HepG2 (cell line): ENCODE data around the gene AGRN. TPM values are rescaled to one million over a fixed set of nuclear protein-coding genes. Genes with fewer than 3 reads are reported as not detected.

ENCODE experiments used
- ATAC-seq: fragments of 200-7000 bp; cut with Tn5 transposase; 3 replicates; pipeline ENCODE4 v1.9.1; 2020; ENCODE audit warnings: mild to moderate bottlenecking, moderate library complexity
- BruUV-seq: library from RNA; stranded (reverse); fragments of 400-500 nt; replicated peaks from 2 replicates; lab custom pipeline; 2021; lab: Mats Ljungman, UMichigan
- CTCF ChIA-PET: fragments of 300-600 bp; formaldehyde crosslinking; extraction: SDS; loops from one replicate; lab custom pipeline; 2021; ENCODE audit warnings: low total read pairs, inconsistent platforms, low intra/inter-chr PET ratio; lab: Yijun Ruan, JAX
- POLR2A ChIA-PET: fragments of 350-600 bp; sonication (Branson Sonifier 250); formaldehyde crosslinking; loops from one replicate; lab custom pipeline; 2020; ENCODE audit warnings: antibody characterized with exemption, inconsistent platforms; lab: Yijun Ruan, JAX
- DNase-seq: peaks from one replicate; pipeline ENCODE4 v3.0.0-alpha.2; 2015; ENCODE audit warnings: low spot score
- FAIRE-seq: peaks from 3 replicates; lab custom pipeline; 2011; peaks lifted over from hg19 to GRCh38; lab: Jason Lieb, UNC
- H2AFZ ChIP-seq: one replicate; pipeline ENCODE4 v1.6.1; 2011; ENCODE audit warnings: low read length, inconsistent platforms
- H3K27ac ChIP-seq: fragments of 300-600 bp; 3 replicates; pipeline ENCODE4 v1.8.0; 2011; ENCODE audit warnings: mixed run types, mild to moderate bottlenecking, mixed read lengths, low read length, inconsistent platforms; ENCODE audit not compliant: insufficient read depth; ENCODE audit errors: extremely low read length
- H3K27me3 ChIP-seq, 2 experiments: fragments of 200-600 bp in 1 of 2; 2 replicates in 1 of 2; 3 replicates in 1 of 2; pipeline versions ENCODE4 v1.6.0 to v1.8.0; 2011; ENCODE audit warnings: low read length in 2 of 2, mild to moderate bottlenecking in 2 of 2, moderate library complexity in 2 of 2, inconsistent platforms in 1 of 2; ENCODE audit not compliant: insufficient read depth in 2 of 2, control insufficient read depth in 1 of 2
- H3K36me3 ChIP-seq, 2 experiments: fragments of 200-600 bp in 1 of 2; replicated peaks in 1 of 2; 2 replicates in 1 of 2; 3 replicates in 1 of 2; pipeline versions ENCODE4 v1.5.1 to v1.8.0; 2011; ENCODE audit warnings: low read length in 2 of 2, inconsistent platforms in 1 of 2; ENCODE audit not compliant: insufficient read depth in 2 of 2, control insufficient read depth in 1 of 2
- H3K4me1 ChIP-seq: 2 replicates; pipeline ENCODE4 v1.5.1; 2012; ENCODE audit warnings: low read length, inconsistent platforms; ENCODE audit not compliant: insufficient read depth
- H3K4me2 ChIP-seq: 2 replicates; pipeline ENCODE4 v1.6.0; 2011; ENCODE audit warnings: low read depth, low read length, inconsistent platforms
- H3K4me3 ChIP-seq, 3 experiments: fragments of 200-600 bp in 1 of 3; sonication (generic), shearing (Covaris generic) in 1 of 3; replicated peaks in 1 of 3; 2 replicates each; pipeline ENCODE4 v1.5.1; 2011 to 2016; ENCODE audit warnings: low read length in 3 of 3, inconsistent platforms in 2 of 3, low read depth in 2 of 3, mild to moderate bottlenecking in 2 of 3, control low read depth in 1 of 3, mixed read lengths in 1 of 3; ENCODE audit not compliant: insufficient read depth in 1 of 3
- H3K79me2 ChIP-seq: one replicate; pipeline ENCODE4 v1.6.1; 2011; ENCODE audit warnings: low read length, inconsistent platforms; ENCODE audit not compliant: insufficient read depth
- H3K9ac ChIP-seq: 2 replicates; pipeline ENCODE4 v1.6.0; 2011; ENCODE audit warnings: mild to moderate bottlenecking, low read depth, low read length, inconsistent platforms; ENCODE audit not compliant: insufficient read depth
- H3K9me3 ChIP-seq: 2 replicates; pipeline ENCODE4 v1.5.1; 2012; ENCODE audit warnings: mild to moderate bottlenecking, low read length
- H4K20me1 ChIP-seq: 2 replicates; pipeline ENCODE4 v1.6.0; 2011; ENCODE audit warnings: inconsistent platforms, mild to moderate bottlenecking, low read length, moderate library complexity; ENCODE audit not compliant: insufficient read depth
- ATF1 ChIP-seq: IDR thresholded peaks from 2 replicates; pipeline ENCODE4 v1.6.1; 2016; ENCODE audit warnings: mild to moderate bottlenecking, control low read depth
- FOXC1 ChIP-seq: sonication (generic); formaldehyde crosslinking; IDR thresholded peaks from 2 replicates; pipeline ENCODE4 v1.8.0; 2022; ENCODE audit warnings: mild to moderate bottlenecking, missing genetic modification reagents, borderline replicate concordance
- HES4 ChIP-seq: sonication (generic); formaldehyde crosslinking; IDR thresholded peaks from 2 replicates; pipeline ENCODE4 v1.9.0; 2021; ENCODE audit warnings: mild to moderate bottlenecking, missing genetic modification reagents, borderline replicate concordance
- MAF1 ChIP-seq: sonication (generic); formaldehyde crosslinking; IDR thresholded peaks from 2 replicates; pipeline ENCODE4 v1.5.0; 2020; ENCODE audit warnings: missing genetic modification reagents, borderline replicate concordance
- MLLT10 ChIP-seq: sonication (generic); formaldehyde crosslinking; IDR thresholded peaks from 2 replicates; pipeline ENCODE4 v1.4.0; 2020; ENCODE audit warnings: missing genetic modification reagents
- MTA3 ChIP-seq: sonication (generic); formaldehyde crosslinking; IDR thresholded peaks from 2 replicates; pipeline ENCODE4 v1.4.0; 2020; ENCODE audit warnings: missing genetic modification reagents
- PAX8 ChIP-seq: sonication (generic); formaldehyde crosslinking; IDR thresholded peaks from 2 replicates; pipeline ENCODE4 v1.8.0; 2022; ENCODE audit warnings: mild to moderate bottlenecking, missing genetic modification reagents, borderline replicate concordance
- POGZ ChIP-seq: sonication (generic); formaldehyde crosslinking; IDR thresholded peaks from 2 replicates; pipeline ENCODE4 v1.4.0; 2020; ENCODE audit warnings: mild to moderate bottlenecking, missing genetic modification reagents
- RORA ChIP-seq: sonication (generic); formaldehyde crosslinking; IDR thresholded peaks from 2 replicates; pipeline ENCODE4 v1.5.0; 2020; ENCODE audit warnings: mild to moderate bottlenecking, missing genetic modification reagents, moderate library complexity
- RXRB ChIP-seq: IDR thresholded peaks from 2 replicates; pipeline ENCODE4 v1.6.1; 2016; ENCODE audit warnings: borderline replicate concordance, missing genetic modification reagents, missing compliant biosample characterization
- SAP130 ChIP-seq: IDR thresholded peaks from 2 replicates; pipeline ENCODE4 v1.6.1; 2016; ENCODE audit warnings: low read depth
- SIX4 ChIP-seq: sonication (generic); formaldehyde crosslinking; IDR thresholded peaks from 2 replicates; pipeline ENCODE4 v1.4.0; 2020; ENCODE audit warnings: missing genetic modification reagents
- ZNF121 ChIP-seq: sonication (generic); formaldehyde crosslinking; IDR thresholded peaks from 2 replicates; pipeline ENCODE4 v1.5.0; 2020; ENCODE audit warnings: mild to moderate bottlenecking, missing genetic modification reagents
- ZNF230 ChIP-seq: sonication (generic); formaldehyde crosslinking; IDR thresholded peaks from 2 replicates; pipeline ENCODE4 v1.4.0; 2020; ENCODE audit warnings: mild to moderate bottlenecking, missing genetic modification reagents
- ZNF703 ChIP-seq: sonication (generic); formaldehyde crosslinking; IDR thresholded peaks from 2 replicates; pipeline ENCODE4 v1.5.1; 2020; ENCODE audit warnings: missing genetic modification reagents, mild to moderate bottlenecking, moderate library complexity, borderline replicate concordance
- ZNF761 ChIP-seq: sonication (generic); formaldehyde crosslinking; conservative IDR thresholded peaks from 2 replicates; pipeline ENCODE4 v1.4.0; 2020; ENCODE audit warnings: mild to moderate bottlenecking, missing genetic modification reagents
- WGBS: methylation state at CpG from one replicate; pipeline ENCODE4 v1.1.6; 2017; ENCODE audit warnings: low lambda C conversion rate; 5-methylcytosine and 5-hydroxymethylcytosine counted together
- in situ Hi-C: cut with HindIII; loops from 2 replicates; pipeline ENCODE4 v1.10.0; 2017; ENCODE audit warnings: low pct_unique_long_range_greater_than_20kb; ENCODE audit not compliant: extremely low pct_ligation_motif_present
- intact Hi-C: fragments of 100-400 bp; cut with micrococcal nuclease; formaldehyde crosslinking; loops from one replicate; pipeline ENCODE4 v1.10.0; 2022; ENCODE audit not compliant: unreplicated experiment
- polyA plus RNA-seq, 8 experiments: library from polyadenylated mRNA; depleted of rRNA in 3 of 8; stranded (reverse) in 7 of 8; unstranded in 1 of 8; fragments of >200 nt; fragmentation: Illumina TruSeq in 4 of 8; extraction: Trizol in 4 of 8; gene quantifications; 2 replicates each; pipeline versions ENCODE4 v1.2.1 to v1.2.3, GENCODE V29; 2011 to 2016; ENCODE audit warnings: low read depth in 4 of 8, missing spikeins in 1 of 8, mixed read lengths in 1 of 8; ENCODE audit not compliant: insufficient read depth in 1 of 8
- total RNA-seq, 5 experiments: library from RNA; depleted of rRNA; stranded (reverse); fragments of >200 nt; fragmentation: Illumina TruSeq; extraction: Trizol; gene quantifications; 2 replicates each; pipeline ENCODE4 v1.2.3, GENCODE V29; 2016; ENCODE audit warnings: low read depth in 1 of 5

AGRN gene
- total and polyA plus RNA-seq, 2 of the 13 experiments (the other 11 are each of a cell fraction or from before 2014, with no cell fraction given), result 29.8 to 65.2 TPM

GRCh38 chr1:1085171-1085841 is 65.4 kb downstream of the AGRN start:
- ChIA-PET CTCF (no interaction called here), POLR2A (no interaction called here)
- FAIRE-seq (no peak), ATAC-seq (no peak), DNase-seq (no peak)
- WGBS, result 88% methylated on average over 3 of the region's 30 CpGs
- Histone ChIP-seq H3K36me3 (no peaks in the 10 kb centered on the region), H3K27me3 (no peaks in the 10 kb centered on the region), H3K9me3 (no peaks in the 10 kb centered on the region), H3K9ac (no peak overlapping the region), H2AFZ (no peak overlapping the region), H3K27ac (no peak overlapping the region), H3K79me2 (no peaks in the 10 kb centered on the region), H3K4me1 (peaks cover 1% of the 10 kb centered on the region; the same call in 1 of the 2 replicates), H4K20me1 (no peaks in the 10 kb centered on the region), H3K4me2 (no peak overlapping the region), H3K4me3 (no peak overlapping the region)
- TF ChIP-seq MAF1 (CRISPR knock-in tag), result no peak
- TF ChIP-seq MTA3 (CRISPR knock-in tag), result no peak
- no peak for TF ChIP-seq ATF1 (CRISPR knock-in tag)
- TF ChIP-seq FOXC1 (CRISPR knock-in tag), result no peak
- no peak for TF ChIP-seq ZNF230 (CRISPR knock-in tag)
- TF ChIP-seq RXRB (CRISPR knock-in tag), result no peak
- TF ChIP-seq HES4 (CRISPR knock-in tag), result no peak
- no peak for TF ChIP-seq POGZ
- no peak for TF ChIP-seq SAP130 (CRISPR knock-in tag)
- TF ChIP-seq SIX4 (CRISPR knock-in tag), result no peak
- TF ChIP-seq RORA (CRISPR knock-in tag), result no peak
- TF ChIP-seq ZNF761, result no peak
- TF ChIP-seq ZNF703 (CRISPR knock-in tag), result no peak
- TF ChIP-seq ZNF121 (CRISPR knock-in tag), result no peak
- no peak for TF ChIP-seq MLLT10 (CRISPR knock-in tag)
- no peak for TF ChIP-seq PAX8 (CRISPR knock-in tag)
- intact Hi-C loops (no loop called here), in situ Hi-C loops (no loop called here)
- BruUV-seq, result no TSS peak
